Activated CD4-positive, alpha-beta T cell treated with anti-CD3 and anti-CD28 coated beads, Interleukin-2, Interleukin-6, amounts not matched to agents 100 ng/mL and 50 ng/mL, durations not matched to agents 16 hours and 8 hours (primary cell): ENCODE measurements around the gene APAF1.

Source experiments
- DNase-seq: peaks from one replicate; pipeline ENCODE4 v3.0.0-alpha.2; 2020

APAF1 gene

DNA sequence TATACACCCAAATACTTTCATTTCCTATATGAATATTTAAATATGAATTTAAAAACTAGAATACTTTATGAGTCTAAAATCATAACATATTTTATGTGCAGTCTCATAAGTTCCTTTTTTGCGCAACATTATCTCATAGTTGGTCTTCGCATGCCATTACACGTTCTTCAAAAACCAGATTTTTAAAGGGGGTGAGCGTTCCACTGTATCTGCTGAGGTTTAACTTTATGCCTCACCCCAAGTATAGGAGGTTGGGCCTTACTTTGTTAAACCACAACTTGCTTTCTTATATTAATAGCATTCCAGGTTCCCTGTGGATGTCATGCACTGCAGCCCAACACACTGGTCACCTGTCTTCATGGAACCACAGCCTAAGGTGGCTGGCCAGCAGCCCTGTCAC is 118.6 kb downstream of the APAF1 start:
- no peak for DNase-seq

DNA sequence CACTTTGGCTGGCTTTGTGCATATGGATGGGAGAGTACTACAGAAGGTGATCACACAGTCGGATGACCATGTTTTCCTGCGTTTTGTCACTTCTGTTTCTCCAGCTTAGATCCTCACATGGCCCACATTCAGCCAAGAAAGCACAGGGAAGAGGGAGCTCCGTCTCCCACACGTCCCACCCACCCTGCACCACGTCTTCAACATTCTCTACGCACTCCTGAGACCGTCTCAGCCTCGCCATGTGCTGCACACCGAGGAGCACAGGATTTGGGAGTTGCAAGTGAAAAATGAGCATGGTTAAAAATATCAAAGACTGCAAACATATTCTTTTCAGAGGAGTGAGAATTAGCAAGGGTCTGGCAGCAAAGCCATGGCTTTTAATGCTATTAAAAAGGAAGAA is 122.2 kb downstream of the APAF1 start:
- no peak for DNase-seq

DNA sequence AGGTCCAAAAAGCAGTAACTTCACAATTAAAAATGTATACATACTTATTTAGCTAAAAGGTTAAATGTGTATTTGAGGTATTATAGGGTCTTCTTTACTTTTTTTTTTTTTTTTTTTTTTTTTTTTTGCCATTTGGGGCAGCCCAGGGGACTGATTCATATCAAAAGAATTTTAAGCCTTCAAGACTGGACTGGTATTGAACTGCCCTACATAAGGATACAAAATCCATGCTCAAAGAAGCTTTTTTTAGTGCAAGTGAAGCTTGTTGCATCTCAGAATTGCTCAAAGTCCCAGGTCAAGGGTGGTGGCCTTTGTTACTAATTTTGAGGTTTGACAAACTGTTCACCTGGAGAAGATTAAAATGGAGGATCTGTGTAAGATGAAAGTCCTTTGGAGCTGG is 124.0 kb downstream of the APAF1 start:
- no peak for DNase-seq

DNA sequence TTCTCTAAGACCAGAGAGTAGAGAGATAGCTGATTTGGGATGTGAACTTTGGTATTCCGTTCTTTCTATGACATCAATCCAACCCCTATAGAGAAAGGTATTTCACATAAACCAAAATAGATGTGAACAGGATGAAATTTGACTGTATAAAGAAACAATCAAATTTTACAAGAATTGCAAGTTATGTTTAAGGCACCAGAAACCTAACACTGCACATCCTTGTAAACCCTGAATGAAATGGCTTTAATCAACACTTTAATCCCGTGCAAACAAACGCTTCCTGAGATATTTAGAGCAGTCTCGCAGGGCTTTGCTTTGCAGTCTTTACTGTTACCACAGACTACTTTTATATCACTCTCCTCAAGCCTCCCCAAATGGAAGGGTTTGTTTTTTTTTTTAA is 125.1 kb downstream of the APAF1 start:
- DNase-seq, result no peak

DNA sequence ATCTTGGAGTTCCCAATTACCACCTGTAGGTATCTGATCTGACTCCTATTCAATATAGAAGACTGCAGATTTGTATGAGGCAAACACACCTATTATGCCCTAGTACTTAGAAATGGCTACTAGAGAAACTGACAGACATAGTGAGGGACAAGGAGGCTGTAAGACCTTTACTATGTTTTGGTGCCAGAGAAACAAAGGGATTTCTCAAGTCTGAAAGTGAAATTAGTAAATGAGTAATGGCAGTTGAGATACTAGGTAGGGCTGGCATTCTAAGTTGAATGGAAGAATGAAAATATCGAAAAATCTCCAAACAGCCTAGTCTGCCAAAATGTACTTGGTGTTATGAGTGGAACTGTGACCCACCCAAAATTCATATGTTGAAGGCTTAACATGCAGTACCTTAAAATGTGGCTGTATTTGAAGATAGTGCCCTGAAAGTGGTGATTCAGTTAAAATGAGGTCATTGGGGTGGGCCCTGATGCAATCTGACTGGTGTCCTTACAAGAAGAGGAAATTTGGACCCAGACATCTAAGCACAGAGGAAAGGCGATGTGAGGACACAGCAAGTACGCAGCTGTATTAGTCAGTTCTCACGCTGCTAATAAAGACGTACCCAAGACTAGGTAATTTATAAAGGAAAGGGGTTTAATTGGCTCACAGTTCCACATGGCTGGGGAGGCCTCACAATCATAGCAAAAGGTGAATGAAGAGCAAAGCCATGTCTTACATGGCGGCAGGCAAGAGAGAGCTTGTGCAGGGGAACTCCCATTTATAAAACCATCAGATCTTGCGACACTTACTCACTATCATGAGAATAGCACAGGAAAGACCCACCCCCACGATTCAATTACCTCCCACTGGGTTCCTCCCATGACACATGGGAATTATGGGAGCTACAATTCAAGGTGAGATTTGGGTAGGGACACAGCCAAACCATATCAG is 127.0 kb downstream of the APAF1 start:
- DNase-seq, result no peak

DNA sequence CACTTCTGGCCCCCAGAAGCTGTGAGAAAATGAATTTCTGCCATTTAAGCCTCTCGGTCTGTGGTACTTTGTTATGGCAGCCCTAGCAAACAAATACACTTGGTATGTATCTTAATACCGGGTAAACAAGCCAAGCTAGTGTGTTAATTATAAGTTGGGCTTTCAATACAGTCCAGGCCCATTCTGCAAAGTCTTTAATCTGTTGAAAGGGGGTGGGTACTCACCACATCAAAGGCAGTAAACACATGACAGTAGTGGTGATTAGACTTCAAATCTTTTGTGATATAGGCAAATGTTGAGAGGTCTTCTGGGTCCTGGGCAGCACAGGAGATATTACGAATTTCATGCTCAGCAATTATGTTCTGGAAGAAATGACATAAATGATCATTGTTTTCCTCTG is 127.7 kb downstream of the APAF1 start:
- DNase-seq, result no peak

DNA sequence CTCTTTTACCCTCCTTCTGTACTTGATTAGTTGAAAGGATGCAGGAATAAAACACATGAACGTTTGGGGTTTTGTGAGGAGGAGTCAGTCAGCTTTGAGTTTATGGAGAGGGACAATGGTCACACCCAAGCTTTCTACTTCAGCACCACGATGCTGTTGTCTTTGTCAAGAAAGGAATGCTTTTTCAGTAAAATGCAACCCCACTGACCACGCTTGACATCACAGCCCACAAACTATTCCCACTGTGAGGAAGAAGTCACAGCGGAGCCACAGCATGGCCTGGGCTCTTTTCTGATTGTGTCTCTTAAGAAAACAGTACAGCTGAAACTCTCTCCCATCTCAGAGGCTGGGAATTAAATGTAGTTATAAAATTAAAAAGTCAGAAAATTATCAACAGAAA is 135.2 kb downstream of the APAF1 start:
- DNase-seq, result no peak

DNA sequence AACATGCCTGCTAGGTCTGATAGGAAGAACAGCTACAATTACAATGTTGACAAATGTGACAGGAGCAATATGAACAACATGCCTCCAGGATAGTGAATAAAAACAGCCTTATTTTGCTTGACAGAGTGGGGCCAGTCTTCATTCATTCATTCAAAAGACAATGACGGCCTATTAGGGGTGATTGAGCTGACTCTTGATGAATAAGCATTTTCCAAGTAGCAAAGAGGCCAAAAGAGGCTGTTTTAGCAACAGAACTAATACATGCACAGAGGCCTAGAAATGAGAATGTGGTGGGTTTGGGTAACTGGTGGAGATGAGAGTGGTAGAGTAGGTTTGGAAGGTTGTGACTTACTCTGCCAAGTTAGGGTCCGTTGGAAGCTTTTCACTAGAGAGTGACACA is 138.3 kb downstream of the APAF1 start:
- no peak for DNase-seq
